Activated CD4-positive, alpha-beta T cell treated with anti-CD3 and anti-CD28 coated beads, Interleukin-2, amount 50 U/mL, for 16 hours (primary cell): ENCODE results near the gene DNAH6.
"Not testable (repeated sequence)": the region's sequence is repeated elsewhere in the genome, so short reads cannot be mapped to it uniquely, and the experiment has no call there.

Source experiments
- DNase-seq: peaks from one replicate; pipeline ENCODE4 v3.0.0-alpha.2; 2020

DNAH6 gene

DNA sequence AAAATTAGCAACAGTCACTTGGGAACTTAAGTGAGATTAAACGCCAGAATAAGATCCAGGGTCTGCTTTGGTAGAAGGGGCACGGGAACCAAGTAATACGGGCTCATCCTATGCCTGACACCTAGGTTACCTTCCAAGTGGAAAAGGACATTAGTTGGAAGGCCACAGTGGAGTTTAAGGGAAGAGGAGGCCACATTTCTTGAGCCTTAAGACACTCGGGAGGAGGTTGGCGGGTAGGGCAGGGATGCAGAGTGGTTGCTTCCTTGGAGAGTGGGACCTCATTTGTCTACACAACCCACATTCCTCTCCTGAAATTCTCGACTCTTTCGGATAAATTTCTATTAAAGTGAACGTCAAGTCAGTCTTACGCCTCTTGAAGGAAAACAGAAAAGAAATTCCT, 510 bp upstream of the DNAH6 start:
- no peak for DNase-seq

DNA sequence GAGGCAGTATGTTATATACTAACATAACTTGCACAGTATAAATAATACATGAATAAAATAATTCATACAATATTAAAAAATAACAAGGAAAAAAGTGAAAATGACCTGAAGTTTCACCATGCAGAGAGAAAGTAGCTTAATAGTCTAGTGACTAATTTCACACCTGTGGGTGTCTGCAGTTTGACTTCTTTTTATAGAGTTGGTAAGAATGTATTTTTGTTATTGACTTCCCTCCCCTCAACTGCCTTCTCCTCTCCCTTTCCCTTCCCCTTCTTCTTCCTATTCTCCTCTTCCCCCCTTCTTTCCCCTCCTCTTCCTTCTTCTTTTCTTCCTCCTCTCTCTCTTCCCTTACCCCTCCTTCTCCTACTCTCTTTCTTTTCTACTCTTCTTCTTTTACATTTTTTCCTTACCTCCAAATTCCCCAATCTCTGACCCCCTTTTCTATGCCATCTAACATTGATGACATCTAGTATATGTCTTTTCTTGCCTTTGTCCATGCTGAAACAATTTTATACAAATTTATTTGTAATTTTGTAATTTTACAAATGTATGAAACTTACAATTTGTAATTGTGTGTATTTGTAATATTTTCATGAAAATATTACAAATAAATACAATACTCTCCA, 3.1 kb downstream of the DNAH6 start:
- DNase-seq, result no peak

DNA sequence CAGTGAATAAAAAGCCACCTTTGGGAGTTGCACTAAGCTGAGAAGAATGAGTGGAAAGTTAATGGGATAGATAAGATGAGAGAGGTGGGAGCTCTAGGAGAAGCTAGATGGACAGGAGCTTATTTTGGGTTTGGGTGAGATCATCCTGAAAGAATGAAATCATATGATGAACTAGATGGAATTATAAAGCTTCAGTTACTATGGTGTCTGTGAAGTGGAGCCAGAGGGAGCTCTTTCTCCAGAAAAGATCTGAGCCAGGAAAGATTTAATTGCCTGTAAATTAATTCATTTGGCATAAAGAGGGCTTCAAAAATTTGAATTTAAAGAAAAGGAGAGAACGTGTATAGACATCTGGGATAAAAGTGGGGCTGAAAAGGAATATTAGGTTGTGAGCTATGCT, 10.3 kb downstream of the DNAH6 start:
- DNase-seq, result no peak

DNA sequence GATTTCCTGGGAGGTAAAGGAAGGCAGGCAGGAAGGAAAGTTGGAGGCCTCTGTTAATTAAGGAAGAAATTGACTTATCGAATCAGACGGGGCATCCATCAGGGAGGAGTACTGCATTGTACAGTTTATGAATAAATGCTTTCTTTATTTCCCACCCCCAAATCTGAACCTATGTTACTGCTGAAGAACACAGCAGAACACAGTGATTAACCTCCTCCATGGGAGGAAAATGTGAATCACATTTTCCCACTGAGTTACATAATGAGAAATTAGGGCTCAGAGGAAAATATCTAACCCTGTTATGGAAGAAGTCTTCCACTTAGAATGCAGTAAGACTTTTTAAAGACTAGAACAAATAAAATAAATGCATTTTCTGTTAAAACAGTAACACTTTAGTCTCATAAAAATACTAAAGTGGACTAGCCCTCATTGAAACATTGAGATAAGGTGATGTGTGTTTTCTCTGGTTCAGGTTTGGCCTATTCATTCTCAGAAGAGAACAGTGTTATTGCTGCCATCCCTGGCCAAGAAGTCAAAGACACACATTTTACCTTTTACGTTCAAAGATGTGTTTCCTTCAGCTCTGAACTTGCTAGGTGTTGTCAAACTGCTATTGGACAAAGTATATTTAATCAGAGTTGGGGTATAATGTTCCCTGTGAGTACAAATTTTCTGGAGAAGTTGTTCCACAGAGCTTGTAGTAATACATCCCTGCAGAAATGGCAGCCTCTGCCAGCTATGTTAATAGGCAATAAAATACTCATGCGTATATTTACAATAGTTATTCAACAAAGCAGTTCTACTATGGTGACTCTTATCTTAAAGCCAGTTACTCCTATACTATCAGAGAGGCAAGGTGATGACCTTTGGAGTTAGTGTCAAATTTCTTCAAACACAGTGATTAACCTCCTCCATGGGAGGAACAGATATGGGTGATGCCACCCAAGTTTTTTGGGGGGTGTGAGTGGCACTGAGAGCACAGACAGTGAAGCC, 11.1 kb downstream of the DNAH6 start:
- no peak for DNase-seq

DNA sequence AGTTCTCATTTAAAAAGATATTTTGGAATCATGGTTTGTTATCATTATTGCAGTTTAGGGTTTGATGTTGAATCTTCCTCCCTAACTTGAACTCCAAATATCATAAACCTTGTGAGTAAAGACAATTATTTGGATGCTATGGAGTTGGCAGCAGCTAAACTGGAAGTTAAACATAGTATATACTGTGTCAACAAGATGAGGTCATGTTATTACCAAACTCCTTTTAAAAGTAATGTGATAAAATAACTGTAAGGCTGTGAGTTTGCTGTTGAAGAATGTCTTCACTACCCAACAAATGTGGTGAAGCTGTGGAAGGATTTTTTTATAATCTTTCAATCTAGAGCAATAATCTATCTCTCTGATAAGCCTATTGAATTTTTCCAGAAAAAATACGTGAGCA, 16.0 kb downstream of the DNAH6 start:
- DNase-seq, result no peak

DNA sequence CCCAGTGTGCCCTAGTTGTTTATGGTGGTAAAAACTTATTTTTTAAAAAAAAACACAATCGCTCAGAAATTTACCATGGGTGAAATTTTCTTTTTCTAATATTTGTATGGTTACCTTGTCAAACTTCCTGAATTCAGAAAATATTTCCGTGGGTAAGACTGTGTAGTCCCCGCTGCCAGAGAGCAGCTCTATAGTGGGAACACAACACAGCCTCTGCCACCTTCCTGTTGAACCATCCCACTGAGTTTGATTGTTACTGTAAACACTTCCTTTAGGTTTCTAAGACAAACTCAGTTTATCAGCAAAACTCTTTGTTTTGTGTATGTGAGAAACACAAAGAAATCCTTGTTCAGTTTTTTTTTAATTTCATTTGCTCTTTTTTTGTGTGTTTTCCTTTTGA, 17.9 kb downstream of the DNAH6 start:
- DNase-seq, result no peak

DNA sequence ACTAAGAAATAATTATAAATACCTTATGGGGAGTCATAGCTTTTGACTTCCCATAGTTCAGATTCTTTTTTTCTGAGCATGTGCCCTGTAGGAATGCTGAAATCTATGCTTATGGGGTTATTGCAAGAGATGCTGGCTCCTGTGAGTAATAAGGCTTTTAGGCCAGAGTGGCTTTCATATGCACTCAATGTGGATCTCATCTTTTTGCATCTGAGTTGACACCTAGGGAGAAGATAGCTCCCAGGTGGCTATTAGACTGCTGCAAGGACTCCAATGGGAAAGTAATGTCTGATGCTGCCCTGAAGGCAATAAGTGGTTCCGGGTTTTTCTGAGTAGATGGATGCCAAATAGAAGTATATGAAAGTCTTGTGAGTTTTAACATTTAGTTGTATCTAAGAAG, 21.0 kb downstream of the DNAH6 start:
- no peak for DNase-seq

DNA sequence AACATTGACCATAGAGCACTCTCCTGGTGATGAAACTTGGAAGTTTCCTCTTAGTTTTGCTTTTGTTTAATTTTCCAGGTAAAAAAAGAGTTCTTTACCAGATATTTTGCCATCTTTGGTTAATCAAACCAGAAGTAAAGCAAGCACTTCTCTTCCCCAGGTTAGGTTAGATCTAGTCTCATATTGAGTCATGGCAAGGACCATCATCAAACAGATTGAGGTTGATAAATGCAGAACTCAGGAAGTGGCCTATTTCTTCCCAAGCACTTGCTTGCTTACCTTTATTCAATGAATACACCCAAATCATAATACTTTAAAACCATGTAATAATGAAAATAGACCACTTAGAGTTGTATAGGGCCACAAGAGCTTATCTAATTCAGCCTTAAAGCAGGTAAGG, 23.4 kb downstream of the DNAH6 start:
- DNase-seq, result peak; percentile 44

DNA sequence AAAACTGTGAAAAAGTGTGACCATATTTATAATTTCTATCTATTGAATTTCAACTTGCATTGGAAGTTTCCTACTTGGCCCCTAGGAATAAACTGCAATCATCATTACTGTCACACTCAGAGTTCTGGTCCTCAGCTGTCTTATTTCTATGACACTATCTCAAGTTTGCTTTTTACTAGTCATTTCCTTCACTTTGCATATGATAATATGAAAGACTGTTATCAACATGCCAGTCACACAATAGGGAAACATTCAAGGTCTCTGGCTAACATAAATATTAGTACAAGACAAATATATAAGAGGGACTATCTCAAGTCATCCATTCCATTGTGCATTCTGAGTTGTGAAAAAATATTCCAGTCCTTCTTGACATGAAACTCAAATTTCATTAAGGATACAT, 28.7 kb downstream of the DNAH6 start:
- DNase-seq, result no peak

DNA sequence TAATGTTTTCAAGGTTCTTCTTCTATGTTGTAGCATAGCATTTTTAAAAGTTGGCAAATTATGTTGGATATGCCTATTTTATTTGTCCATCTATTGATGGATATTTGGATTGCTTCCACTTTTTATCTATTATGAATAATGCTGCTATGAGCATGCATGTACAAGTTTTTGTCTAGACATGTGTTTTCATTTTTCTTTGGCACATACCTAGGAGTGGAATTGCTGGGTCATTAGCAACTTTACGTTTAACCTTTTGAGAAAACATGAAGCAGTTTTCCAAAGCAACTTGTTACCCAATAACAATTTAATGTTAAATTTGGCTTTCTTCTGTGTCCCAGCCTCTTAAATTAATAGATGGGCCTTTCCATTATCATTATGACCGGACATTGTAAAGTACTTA, 30.3 kb downstream of the DNAH6 start:
- DNase-seq, result no peak

DNA sequence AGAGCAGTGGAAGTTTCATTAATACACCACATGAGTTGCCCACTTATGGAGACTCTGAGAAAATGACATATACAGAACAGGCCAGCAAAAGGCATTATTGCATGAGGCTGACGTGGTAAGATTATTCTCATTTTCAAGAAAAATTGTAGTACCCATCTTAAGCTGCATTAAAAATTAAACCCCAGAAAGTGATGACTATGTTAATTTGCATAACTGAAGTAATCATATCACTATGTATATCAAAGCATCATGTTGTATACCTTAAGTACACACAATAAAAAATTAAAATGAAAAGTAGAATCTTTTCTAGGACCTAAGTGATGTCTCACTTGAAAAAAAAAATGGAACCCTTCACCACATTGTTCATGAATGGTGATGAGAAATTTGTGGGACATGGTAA, 32.0 kb downstream of the DNAH6 start:
- no peak for DNase-seq

DNA sequence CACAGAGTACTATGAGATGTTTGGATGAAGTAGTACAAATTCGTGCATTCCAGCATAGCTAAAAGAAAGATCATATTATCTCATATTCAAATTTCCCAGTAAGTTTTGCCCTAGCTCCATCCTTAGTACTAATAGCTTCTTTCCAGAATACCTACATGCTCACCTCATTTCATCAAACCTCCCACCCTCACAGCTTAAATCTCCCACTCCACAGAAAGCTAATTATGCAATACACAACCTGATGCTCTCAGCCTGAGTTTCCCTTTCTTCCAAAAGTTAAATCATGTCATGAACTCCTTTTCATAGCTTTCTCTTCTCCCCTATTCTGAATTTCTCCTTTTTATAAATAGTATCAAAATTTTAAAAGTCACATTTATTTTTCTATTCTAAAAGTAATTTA, 34.6 kb downstream of the DNAH6 start:
- DNase-seq, result no peak

DNA sequence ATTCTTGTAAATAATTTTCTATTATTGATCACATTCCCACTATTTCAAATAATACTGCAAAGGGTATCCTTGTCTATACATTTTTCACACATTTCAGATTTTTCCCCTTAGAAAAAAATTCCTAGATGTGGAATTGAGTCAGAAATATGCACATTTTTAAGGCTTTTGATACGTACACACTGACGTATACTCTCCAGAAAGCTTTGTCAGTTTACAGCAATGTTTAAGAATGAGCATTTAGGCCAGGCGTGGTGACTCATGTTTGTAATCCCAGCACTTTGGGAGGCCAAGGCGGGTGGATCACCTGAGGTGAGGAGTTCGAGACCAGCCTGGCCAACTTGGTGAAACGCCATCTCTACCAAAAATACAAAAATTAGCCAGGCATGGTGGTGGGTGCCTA, 35.2 kb downstream of the DNAH6 start:
- not testable (repeated sequence) for DNase-seq

DNA sequence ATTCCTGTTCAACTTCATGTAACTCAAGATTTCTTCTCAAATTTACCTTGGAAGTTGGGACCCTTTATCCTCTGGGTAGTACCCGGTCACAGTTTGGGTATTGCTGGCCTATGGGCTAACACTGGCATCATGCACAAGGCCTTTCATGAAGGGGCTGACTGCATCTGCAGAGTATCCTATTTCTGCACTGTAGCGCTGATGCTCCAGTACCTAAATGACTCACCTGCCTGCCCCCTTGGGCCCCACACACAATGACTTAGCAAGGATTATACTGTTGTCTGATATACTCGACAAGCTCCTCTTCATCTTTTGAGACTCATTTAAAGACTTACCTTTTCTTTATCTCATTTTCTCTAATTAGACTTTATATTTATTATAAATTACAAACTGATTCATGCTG, 39.9 kb downstream of the DNAH6 start:
- DNase-seq, result peak; percentile 54

DNA sequence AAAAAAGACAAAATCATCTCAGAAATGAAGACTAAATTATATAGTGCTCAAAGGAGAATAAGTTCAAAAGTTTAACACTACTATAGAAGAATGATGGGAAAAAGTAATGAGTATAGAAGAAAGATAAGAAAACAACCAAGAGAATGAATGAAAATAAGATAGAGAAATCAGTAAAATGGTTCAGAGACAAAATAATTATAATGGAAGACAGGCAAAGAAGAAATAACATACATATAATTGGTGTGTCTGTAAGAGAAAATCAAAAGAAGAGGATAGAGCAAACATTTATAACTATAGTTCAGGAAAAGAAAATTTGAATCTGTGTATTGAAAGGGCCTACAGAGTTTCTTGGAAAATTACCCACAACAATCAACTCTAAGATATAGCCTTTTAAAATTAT, 43.5 kb downstream of the DNAH6 start:
- no peak for DNase-seq

DNA sequence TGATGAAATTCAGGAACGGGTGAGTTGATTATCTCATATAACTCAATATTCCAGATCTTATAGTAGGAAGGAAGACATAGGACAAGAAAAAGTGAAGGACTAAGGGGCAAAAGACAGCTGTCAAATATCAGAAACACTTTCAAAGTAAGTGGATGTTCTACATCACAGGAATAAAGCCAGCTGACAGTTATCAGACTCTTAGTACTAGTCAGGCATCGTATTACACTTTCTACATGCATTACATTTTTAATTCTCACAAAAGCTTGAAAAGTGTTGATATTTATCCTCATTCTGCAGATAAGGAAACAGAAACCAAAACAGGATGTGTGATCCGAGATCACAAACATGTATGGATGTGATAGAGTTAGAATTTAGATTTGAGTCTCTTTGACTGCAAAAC, 63.4 kb downstream of the DNAH6 start:
- no peak for DNase-seq

DNA sequence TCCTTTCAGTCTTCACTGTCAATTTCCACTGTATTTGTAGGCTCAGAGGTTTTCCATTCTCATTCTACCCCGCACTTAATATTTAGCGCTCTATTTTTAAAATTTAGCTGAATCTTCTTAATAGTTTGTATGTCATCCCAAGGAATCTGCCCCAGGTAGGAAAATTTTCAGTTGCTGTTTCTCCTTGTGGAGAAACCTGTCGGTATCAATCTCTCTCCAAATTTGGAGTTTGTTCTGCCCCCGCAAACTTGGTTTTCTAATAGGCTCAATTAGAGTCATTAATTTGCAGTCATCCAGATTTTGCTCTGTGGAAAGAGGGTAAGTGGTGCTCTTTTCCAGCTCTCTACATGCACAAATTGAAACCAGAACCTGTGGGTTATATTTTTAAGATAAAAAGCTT, 87.6 kb downstream of the DNAH6 start:
- DNase-seq, result no peak

DNA sequence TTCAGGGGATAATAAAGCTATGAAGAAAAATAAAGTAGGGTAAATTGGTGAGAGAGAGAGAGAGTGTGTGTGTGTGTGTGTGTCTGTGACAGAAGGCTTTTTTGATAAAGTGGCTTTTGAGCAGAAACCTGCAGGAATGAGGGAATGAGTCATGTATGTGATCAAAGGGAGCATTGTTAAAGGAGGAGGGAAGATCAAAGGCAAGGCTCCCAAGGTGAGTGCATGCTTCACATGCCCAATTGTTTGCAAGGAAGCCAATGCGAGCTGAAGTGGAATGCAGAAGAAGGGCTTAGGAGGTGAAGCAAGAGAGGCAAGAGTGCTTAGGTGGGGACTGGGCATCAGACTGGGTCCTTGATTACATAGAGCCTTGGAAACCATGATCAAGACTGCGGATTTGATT, 96.8 kb downstream of the DNAH6 start:
- DNase-seq, result no peak

DNA sequence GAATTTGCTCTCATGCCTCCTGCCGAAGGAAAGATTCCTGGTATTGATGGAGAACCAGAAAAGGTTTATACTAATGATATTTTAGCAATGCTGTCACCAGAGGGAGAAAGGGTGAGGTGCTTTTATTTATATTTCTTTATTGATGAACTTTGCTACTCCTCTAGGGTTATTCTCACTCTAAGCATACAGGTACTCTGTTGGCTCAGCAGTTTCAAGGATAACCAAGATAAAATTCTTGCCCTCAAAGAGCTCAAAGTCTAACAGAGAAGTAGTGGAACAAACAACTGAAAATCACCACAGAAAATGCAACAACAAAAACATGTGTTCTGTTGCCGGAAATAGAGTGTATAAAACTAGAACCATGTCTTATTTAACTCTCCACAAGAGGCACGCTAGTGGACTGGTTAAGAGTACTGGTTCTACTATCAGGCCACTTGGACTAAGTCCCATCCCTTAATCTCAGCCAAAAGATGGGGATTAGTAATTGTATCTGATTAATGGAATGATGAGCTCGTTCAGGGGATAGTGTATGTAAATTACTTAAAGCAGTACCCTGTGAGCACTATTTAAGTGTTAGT, 103.6 kb downstream of the DNAH6 start:
- no peak for DNase-seq

DNA sequence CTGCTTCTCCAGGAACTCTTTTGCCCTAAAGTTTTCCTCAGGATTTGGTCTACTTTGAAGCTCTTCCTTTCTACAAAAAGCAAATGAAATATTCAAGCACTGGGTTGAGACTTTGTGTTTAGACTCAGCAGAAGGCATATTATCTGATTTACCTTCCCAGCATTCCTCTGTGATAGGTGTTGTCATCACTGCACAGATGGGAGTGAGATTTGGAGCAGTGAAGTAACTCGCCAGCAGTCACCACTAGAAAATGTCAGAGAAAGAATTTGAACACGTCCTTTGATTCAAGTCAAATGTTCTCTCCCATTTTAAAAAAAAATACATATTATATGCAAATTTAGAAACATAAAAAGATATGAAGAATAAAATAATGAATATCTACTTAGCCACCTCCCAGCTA, 112.2 kb downstream of the DNAH6 start:
- no peak for DNase-seq

DNA sequence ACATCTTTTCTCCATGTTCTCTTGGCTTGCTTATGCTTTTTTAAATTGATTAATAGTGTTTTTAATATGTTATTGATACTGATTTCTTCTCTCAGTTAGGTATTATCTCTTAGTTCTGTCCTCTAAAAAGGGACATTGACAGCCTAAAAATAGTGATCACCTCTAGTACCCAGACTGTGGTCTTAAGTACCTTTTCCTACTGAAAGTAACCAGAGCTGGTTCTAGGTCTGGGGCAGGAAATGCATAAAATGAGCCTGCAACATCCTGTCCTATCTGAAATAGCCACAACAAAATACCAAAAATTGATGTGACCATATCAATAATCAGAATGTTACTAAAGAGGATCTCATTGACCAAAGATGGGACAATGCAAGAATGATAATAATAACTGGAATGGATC, 113.3 kb downstream of the DNAH6 start:
- DNase-seq, result no peak

DNA sequence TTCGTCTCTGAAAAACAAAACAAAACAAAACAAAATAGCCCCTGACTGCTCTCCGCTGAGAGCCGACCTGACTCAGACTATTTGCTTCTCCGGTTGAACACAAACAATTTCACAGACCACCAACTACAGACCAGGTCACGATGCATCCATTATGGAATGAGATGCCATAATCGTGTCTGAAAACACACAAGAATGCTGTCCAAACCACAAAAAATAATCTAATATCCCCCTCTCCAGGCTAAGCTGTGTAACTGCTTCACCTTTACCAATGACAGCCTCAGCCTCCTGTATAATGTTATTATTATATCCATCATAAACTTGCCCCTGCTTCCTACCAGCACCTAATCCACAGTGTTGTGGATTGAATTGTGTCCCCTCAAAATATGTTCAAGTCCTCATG, 114.7 kb downstream of the DNAH6 start:
- peak; percentile 29 for DNase-seq

DNA sequence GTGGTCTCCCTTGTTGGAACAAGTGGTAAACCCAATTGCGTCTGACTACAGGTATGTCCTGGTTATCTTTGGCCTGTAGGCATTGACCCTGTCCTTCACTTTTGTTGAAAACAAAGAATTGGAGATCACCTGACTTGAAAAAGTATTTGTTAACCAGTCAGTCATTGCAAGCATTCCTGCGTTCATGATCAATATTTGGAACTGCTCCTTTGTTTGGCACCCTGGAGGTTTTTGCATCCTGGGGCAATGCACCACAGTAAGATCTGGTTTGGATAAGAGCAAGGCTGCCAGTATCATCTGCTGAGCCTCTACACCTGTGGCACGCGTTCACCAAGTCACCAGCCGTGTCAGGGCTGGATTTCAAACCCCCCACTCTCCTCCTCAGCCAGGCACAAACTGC, 115.7 kb downstream of the DNAH6 start:
- no peak for DNase-seq
